Adrenal gland (tissue), 5 donors: ENCODE measurements around the gene CRACR2B.

Experiments
- CTCF ChIP-seq, 6 experiments: fragments of 450-650 bp in 4 of 6; fragments of 200-600 bp in 2 of 6; sonication (generic) in 1 of 6; IDR thresholded peaks; 1 replicate in 5 of 6; 2 replicates in 1 of 6; pipeline versions ENCODE4 v1.5.1 to v1.8.0; 2016 to 2021; ENCODE audit warnings: antibody characterized with exemption in 6 of 6, mild to moderate bottlenecking in 2 of 6, moderate library complexity in 1 of 6
- POLR2A ChIP-seq, 2 donors: fragments of 450-650 bp; IDR thresholded peaks; one replicate each; pipeline ENCODE4 v1.6.1; 2017; ENCODE audit warnings: antibody characterized with exemption in 2 of 2, mild to moderate bottlenecking in 2 of 2, moderate library complexity in 1 of 2
- donor health status: DM: no; HTN: no; CAD: no.

GRCh38 chr11:791658-792534 lies 35.8 kb upstream of the CRACR2B start:
- no peak for TF ChIP-seq CTCF (IDR thresholded peaks at IDR 0.05)
- no peak for TF ChIP-seq POLR2A (IDR thresholded peaks at IDR 0.05)
